GM12878 (cell line): ENCODE results near the gene HYAL1. TPM values are rescaled to one million over a fixed set of nuclear protein-coding genes. Genes with fewer than 3 reads are reported as not detected.

ENCODE experiments used
- ATAC-seq: fragments of 200-7000 bp; cut with Tn5 transposase; 3 replicates; pipeline ENCODE4 v1.9.1; 2020; ENCODE audit warnings: mild to moderate bottlenecking, moderate library complexity
- BruUV-seq: library from RNA; stranded (reverse); fragments of 400-500 nt; replicated peaks from 2 replicates; lab custom pipeline; 2021; lab: Mats Ljungman, UMichigan
- CTCF ChIA-PET: fragments of 300-600 bp; sonication (Branson Sonifier 250); formaldehyde crosslinking; extraction: SDS; loops from one replicate; lab custom pipeline; 2021; ENCODE audit warnings: inconsistent platforms; lab: Yijun Ruan, JAX
- POLR2A ChIA-PET: fragments of 350-600 bp; formaldehyde crosslinking; extraction: SDS; loops from one replicate; lab custom pipeline; 2021; ENCODE audit warnings: inconsistent platforms; lab: Charles Lee
- RAD21 ChIA-PET: fragments of 300-600 bp; sonication (Branson Sonifier 250); formaldehyde crosslinking; loops from one replicate; lab custom pipeline; 2023; ENCODE audit warnings: antibody characterized with exemption; ENCODE audit not compliant: unreplicated experiment; lab: Charles Lee
- SMC1A ChIA-PET: fragments of 300-600 bp; sonication (Branson Sonifier 250); formaldehyde crosslinking; loops from one replicate; lab custom pipeline; 2023; ENCODE audit not compliant: unreplicated experiment, uncharacterized antibody; lab: Charles Lee
- DNase-seq: peaks from one replicate; pipeline ENCODE4 v3.0.0-alpha.2; 2011; ENCODE audit warnings: low read depth, low spot score
- FAIRE-seq: peaks from 3 replicates; lab custom pipeline; 2011; peaks lifted over from hg19 to GRCh38; lab: Jason Lieb, UNC
- H2AFZ ChIP-seq: 2 replicates; pipeline ENCODE4 v1.6.0; 2011; ENCODE audit warnings: low read depth, low read length, control low read depth; ENCODE audit not compliant: control insufficient read depth
- H3K27ac ChIP-seq: 2 replicates; pipeline ENCODE4 v1.5.1; 2011; ENCODE audit warnings: control low read depth; ENCODE audit not compliant: control insufficient read depth, insufficient read depth
- H3K27me3 ChIP-seq, 2 experiments: replicated peaks in 1 of 2; 2 replicates each; pipeline versions ENCODE4 v1.6.0 to v1.6.1; 2011; ENCODE audit warnings: low read length in 1 of 2; ENCODE audit not compliant: control insufficient read depth in 2 of 2, insufficient read depth in 2 of 2
- H3K36me3 ChIP-seq, 2 experiments: 2 replicates each; pipeline ENCODE4 v1.5.1; 2011; ENCODE audit warnings: low read length in 1 of 2; ENCODE audit not compliant: control insufficient read depth in 2 of 2, insufficient read depth in 2 of 2
- H3K4me1 ChIP-seq: 2 replicates; pipeline ENCODE4 v1.6.1; 2011; ENCODE audit warnings: mild to moderate bottlenecking, low read length, moderate library complexity, mixed read lengths; ENCODE audit not compliant: control insufficient read depth, insufficient read depth
- H3K4me2 ChIP-seq: 2 replicates; pipeline ENCODE4 v1.6.0; 2011; ENCODE audit warnings: control low read depth; ENCODE audit not compliant: control insufficient read depth, insufficient read depth
- H3K4me3 ChIP-seq: fragments of 200-600 bp; sonication (generic); 2 replicates; pipeline ENCODE4 v1.5.1; 2016
- H3K79me2 ChIP-seq: 2 replicates; pipeline ENCODE4 v1.6.0; 2011; ENCODE audit warnings: low read length; ENCODE audit not compliant: control insufficient read depth, insufficient read depth
- H3K9ac ChIP-seq: 2 replicates; pipeline ENCODE4 v1.8.0; 2011; ENCODE audit warnings: low read length, control low read depth, mixed read lengths; ENCODE audit not compliant: control insufficient read depth, insufficient read depth
- H3K9me3 ChIP-seq: replicated peaks from 3 replicates; pipeline ENCODE4 v1.5.1; 2011; ENCODE audit warnings: mild to moderate bottlenecking, low read length; ENCODE audit not compliant: control insufficient read depth, insufficient read depth
- H4K20me1 ChIP-seq: 2 replicates; pipeline ENCODE4 v1.6.0; 2011; ENCODE audit not compliant: control insufficient read depth, insufficient read depth
- BRCA1 ChIP-seq: IDR thresholded peaks from 2 replicates; pipeline ENCODE4 v1.6.1; 2011; ENCODE audit warnings: low read depth, low read length, improper control_type of control experiment
- CREB1 ChIP-seq: IDR thresholded peaks from 2 replicates; pipeline ENCODE4 v1.6.1; 2012; ENCODE audit warnings: low read depth, mild to moderate bottlenecking, inconsistent platforms
- EGR1 ChIP-seq, 2 experiments: IDR thresholded peaks; 1 replicate in 1 of 2; 2 replicates in 1 of 2; pipeline ENCODE4 v1.6.1; 2011 to 2012; ENCODE audit warnings: low read depth in 2 of 2, low read length in 2 of 2, borderline replicate concordance in 1 of 2, mild to moderate bottlenecking in 1 of 2, moderate library complexity in 1 of 2
- GABPA ChIP-seq: IDR thresholded peaks from 2 replicates; pipeline ENCODE4 v1.6.1; 2014; ENCODE audit warnings: antibody characterized with exemption, low read depth, mild to moderate bottlenecking, inconsistent platforms
- GATAD2B ChIP-seq: fragments of 450-650 bp; conservative IDR thresholded peaks from 2 replicates; pipeline ENCODE4 v1.6.1; 2017; ENCODE audit warnings: low read depth, mild to moderate bottlenecking, moderate library complexity
- KAT2A ChIP-seq: conservative IDR thresholded peaks from 2 replicates; pipeline ENCODE4 v1.6.1; 2011; ENCODE audit warnings: low read depth, low read length; ENCODE audit not compliant: control insufficient read depth
- MTA2 ChIP-seq: fragments of 450-650 bp; IDR thresholded peaks from 2 replicates; pipeline ENCODE4 v1.6.1; 2016; ENCODE audit warnings: low read depth, mild to moderate bottlenecking, moderate library complexity
- RBBP5 ChIP-seq: fragments of 200-600 bp; sonication (generic); conservative IDR thresholded peaks from 2 replicates; pipeline ENCODE4 v1.6.1; 2016
- SREBF2 ChIP-seq: IDR thresholded peaks from 2 replicates; pipeline ENCODE4 v1.6.1; 2012; ENCODE audit warnings: mild to moderate bottlenecking, low read length
- ZBED1 ChIP-seq: IDR thresholded peaks from 2 replicates; pipeline ENCODE4 v1.6.1; 2016; ENCODE audit warnings: borderline replicate concordance
- ZNF207 ChIP-seq: fragments of 450-650 bp; IDR thresholded peaks from 2 replicates; pipeline ENCODE4 v1.6.1; 2014; ENCODE audit warnings: antibody characterized with exemption, mild to moderate bottlenecking, borderline replicate concordance
- ZNF217 ChIP-seq: fragments of 450-650 bp; IDR thresholded peaks from 2 replicates; pipeline ENCODE4 v1.6.1; 2017; ENCODE audit warnings: antibody characterized with exemption, mild to moderate bottlenecking
- WGBS: methylation state at CpG from one replicate; pipeline ENCODE4 v1.1.6; 2016; ENCODE audit warnings: low lambda C conversion rate; ENCODE audit not compliant: insufficient replicate concordance, insufficient coverage; ENCODE audit errors: missing lambda C conversion rate; 5-methylcytosine and 5-hydroxymethylcytosine counted together
- in situ Hi-C: fragments of 300-500 bp; cut with MboI; formaldehyde crosslinking; loops from 9 replicates; pipeline ENCODE4 v1.14.3; 2018; ENCODE audit warnings: mixed read lengths
- intact Hi-C: fragments of 100-400 bp; cut with micrococcal nuclease; formaldehyde crosslinking; loops from one replicate; pipeline ENCODE4 v1.14.2; 2022; ENCODE audit not compliant: unreplicated experiment
- polyA plus RNA-seq, 11 experiments: library from polyadenylated mRNA; depleted of rRNA in 4 of 11; unstranded in 6 of 11; stranded (reverse) in 5 of 11; fragments of >200 nt; fragmentation: Nextera tagmentation in 4 of 11; fragmentation: Illumina TruSeq in 1 of 11; extraction: Ambion mirVana in 4 of 11; extraction: Trizol in 1 of 11; gene quantifications; 1 replicate in 1 of 11; 2 replicates in 10 of 11; pipeline versions ENCODE4 v1.2.1 to v1.2.3, GENCODE V29; 2011 to 2016; ENCODE audit warnings: inconsistent platforms in 2 of 11, missing spikeins in 2 of 11, low read depth in 1 of 11
- total RNA-seq, 4 experiments: library from RNA; depleted of rRNA in 3 of 4; stranded (reverse); fragments of >200 nt in 3 of 4; fragmentation: Illumina TruSeq in 1 of 4; extraction: Trizol in 1 of 4; gene quantifications; 2 replicates each; pipeline versions ENCODE4 v1.2.1 to v1.2.3, GENCODE V29; 2013 to 2021
- TF ChIP-seq, protein P1 (sequence below): IDR thresholded peaks from 2 replicates; pipeline ENCODE4 v1.6.1; 2011; ENCODE audit warnings: borderline replicate concordance, low read depth, mild to moderate bottlenecking, moderate library complexity, low read length; ENCODE audit not compliant: insufficient read depth, poor library complexity, severe bottlenecking
- TF ChIP-seq, protein P2 (sequence below): IDR thresholded peaks from 2 replicates; pipeline ENCODE4 v1.6.1; 2012; ENCODE audit warnings: low read depth, low read length, improper control_type of control experiment
- TF ChIP-seq, protein P3 (sequence below): fragments of 450-650 bp; IDR thresholded peaks from 2 replicates; pipeline ENCODE4 v1.6.1; 2017; ENCODE audit warnings: borderline replicate concordance

HYAL1 gene
- total and polyA plus RNA-seq, 10 of the 15 experiments (the other 5 are each of a cell fraction or from before 2014, with no cell fraction given), result 0.04 to 0.55 (median 0.18) TPM; not detected in 2

DNA sequence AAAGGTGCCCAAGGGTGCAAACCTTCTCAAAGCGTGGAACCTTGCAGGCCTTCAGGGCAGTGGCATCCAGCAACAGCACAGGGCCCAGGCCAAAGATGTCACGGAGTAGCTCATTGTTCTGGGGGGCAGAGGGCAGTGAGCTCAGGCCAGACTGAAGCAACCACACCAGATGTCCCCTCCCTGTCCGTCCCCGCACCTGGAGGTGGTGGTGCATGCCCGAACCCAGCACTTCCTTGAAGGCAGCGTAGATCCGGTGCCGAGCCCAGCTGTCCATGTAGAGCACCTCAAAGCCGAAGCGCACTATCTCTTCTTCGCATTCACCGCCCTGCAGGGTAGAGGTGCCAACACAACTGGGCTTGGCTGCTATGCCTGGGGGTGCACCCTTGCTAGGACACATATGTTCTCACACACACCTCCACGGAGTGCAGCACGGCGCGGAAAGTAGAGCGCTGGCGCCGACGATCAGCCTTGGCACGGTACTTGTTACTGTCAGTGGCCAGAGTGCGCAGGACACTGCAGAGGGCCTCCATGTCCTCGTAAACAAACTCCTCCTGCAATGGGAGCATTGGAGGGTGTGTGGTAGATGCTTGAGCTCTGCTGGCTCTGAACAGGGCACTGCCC, 14.9 kb downstream of the HYAL1 start:
- whole genome bisulfite sequencing, result 95% methylated on average over 23 of the region's 23 CpGs
- BruUV-seq, result no TSS peak
- Histone ChIP-seq H3K27ac (no peak overlapping the region), H3K27me3 (no peaks in the 10 kb centered on the region), H3K36me3 (peaks cover 0 to 28% of the 10 kb centered on the region in 2 experiments; a peak in 3 of 4 replicates), H3K4me1 (peaks cover 3% of the 10 kb centered on the region; the same call in 1 of the 2 replicates), H4K20me1 (no peaks in the 10 kb centered on the region), H3K9ac (no peak overlapping the region), H3K9me3 (no peaks in the 10 kb centered on the region), H3K79me2 (peaks cover 21% of the 10 kb centered on the region), H2AFZ (no peak overlapping the region), H3K4me3 (no peak overlapping the region), H3K4me2 (no peak overlapping the region)
- ChIA-PET RAD21 (no interaction called here), SMC1A (no interaction called here), CTCF (interaction anchor here (1.1 kb wide), 1 partner anchor 14 kb away, joined by 4 read pairs; no protein-coding TSS in a partner anchor), POLR2A (no interaction called here)
- intact Hi-C loops (no loop called here), in situ Hi-C loops (no loop called here)
- TF ChIP-seq ZBED1 (no peak), EGR1 (IDR thresholded peaks at IDR 0.05; ENCODE audit: borderline replicate concordance in 1 of 2, low read depth in 2 of 2, low read length in 2 of 2) (no peak), ZNF207 (no peak), GATAD2B (no peak), CREB1 (no peak), BRCA1 (no peak), MTA2 (no peak), RBBP5 (no peak), SREBF2 (no peak), KAT2A (no peak), GABPA (no peak), ZNF217 (no peak)
- TF ChIP-seq, protein P1, sequence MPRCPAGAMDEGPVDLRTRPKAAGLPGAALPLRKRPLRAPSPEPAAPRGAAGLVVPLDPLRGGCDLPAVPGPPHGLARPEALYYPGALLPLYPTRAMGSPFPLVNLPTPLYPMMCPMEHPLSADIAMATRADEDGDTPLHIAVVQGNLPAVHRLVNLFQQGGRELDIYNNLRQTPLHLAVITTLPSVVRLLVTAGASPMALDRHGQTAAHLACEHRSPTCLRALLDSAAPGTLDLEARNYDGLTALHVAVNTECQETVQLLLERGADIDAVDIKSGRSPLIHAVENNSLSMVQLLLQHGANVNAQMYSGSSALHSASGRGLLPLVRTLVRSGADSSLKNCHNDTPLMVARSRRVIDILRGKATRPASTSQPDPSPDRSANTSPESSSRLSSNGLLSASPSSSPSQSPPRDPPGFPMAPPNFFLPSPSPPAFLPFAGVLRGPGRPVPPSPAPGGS, result no peak
- TF ChIP-seq, protein P2, sequence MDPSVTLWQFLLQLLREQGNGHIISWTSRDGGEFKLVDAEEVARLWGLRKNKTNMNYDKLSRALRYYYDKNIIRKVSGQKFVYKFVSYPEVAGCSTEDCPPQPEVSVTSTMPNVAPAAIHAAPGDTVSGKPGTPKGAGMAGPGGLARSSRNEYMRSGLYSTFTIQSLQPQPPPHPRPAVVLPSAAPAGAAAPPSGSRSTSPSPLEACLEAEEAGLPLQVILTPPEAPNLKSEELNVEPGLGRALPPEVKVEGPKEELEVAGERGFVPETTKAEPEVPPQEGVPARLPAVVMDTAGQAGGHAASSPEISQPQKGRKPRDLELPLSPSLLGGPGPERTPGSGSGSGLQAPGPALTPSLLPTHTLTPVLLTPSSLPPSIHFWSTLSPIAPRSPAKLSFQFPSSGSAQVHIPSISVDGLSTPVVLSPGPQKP, result no peak
- TF ChIP-seq, protein P3, sequence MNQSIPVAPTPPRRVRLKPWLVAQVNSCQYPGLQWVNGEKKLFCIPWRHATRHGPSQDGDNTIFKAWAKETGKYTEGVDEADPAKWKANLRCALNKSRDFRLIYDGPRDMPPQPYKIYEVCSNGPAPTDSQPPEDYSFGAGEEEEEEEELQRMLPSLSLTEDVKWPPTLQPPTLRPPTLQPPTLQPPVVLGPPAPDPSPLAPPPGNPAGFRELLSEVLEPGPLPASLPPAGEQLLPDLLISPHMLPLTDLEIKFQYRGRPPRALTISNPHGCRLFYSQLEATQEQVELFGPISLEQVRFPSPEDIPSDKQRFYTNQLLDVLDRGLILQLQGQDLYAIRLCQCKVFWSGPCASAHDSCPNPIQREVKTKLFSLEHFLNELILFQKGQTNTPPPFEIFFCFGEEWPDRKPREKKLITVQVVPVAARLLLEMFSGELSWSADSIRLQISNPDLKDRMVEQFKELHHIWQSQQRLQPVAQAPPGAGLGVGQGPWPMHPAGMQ, result no peak
- ATAC-seq, result no peak
- FAIRE-seq, result no peak
- DNase-seq, result no peak
